Amniotic epithelial cell (primary cell): Measurements from ENCODE around the gene ITGAD.

ENCODE experiments used
- DNase-seq: peaks from one replicate; pipeline ENCODE4 v3.0.0-alpha.2; 2010; ENCODE audit warnings: low read depth

The ITGAD gene

DNA sequence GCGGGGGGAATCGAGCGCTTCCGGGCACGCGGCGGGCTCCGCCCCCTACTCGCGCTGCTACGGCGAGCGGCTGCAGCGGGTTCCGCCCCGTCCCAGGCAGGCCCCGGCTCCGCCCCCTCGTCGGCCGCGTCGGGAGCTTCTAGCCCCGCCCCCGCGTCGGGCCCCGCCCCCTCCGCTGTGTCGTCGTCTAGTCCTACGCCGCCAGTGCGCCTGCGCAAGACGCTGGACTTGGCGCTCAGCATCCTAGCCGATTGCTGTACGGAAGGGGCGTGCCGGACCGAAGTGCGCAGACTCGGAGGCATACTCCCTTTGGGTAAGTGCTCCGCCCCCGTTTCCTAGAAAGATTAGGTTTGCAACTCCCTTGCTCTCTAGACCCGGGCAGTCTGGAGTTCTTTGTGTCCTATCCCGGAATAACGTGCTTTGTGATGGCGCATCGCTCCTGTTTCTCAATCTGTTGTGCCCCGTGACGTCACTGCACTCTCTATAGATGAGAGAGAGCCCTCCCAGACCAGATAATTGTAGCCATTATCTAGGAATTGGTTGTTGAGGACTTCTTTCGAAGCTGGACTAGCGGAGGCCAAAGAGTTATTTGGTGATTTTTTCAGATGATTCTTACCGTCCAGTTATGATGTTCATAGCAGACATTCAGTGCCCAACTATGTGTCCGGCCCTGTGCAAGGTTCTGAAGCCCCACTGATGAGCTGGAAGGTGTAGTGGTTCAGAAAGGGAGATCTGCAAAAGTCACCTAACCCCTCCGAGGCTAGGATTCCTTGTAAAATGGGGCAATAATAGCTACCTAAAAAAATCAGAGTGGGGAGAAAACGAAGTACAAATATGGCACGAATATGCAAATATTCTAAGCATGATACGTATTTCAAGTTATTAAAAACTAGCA lies 66.8 kb downstream of the ITGAD start:
- DNase-seq, result peak; percentile 99

DNA sequence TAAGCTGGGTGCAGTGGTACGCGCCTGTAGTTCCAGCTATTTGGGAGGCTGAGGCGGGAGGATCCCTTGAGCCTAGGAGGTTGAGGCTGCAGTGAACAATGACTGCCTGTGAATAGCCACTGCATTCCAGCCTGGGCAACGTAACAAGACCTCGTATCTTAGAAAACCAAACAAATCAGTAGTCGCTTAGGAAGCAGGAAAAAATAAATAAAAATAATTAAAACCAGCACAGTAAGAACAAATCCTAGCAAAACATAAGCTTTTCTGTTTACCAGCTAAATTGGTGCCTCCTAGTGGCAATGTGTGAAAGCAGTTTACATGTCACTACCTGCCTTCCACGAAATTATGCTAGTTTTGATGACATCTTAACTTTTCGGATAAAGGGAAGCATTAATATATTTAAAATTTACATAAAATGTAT lies 67.5 kb downstream of the ITGAD start:
- DNase-seq, result peak; percentile 59

DNA sequence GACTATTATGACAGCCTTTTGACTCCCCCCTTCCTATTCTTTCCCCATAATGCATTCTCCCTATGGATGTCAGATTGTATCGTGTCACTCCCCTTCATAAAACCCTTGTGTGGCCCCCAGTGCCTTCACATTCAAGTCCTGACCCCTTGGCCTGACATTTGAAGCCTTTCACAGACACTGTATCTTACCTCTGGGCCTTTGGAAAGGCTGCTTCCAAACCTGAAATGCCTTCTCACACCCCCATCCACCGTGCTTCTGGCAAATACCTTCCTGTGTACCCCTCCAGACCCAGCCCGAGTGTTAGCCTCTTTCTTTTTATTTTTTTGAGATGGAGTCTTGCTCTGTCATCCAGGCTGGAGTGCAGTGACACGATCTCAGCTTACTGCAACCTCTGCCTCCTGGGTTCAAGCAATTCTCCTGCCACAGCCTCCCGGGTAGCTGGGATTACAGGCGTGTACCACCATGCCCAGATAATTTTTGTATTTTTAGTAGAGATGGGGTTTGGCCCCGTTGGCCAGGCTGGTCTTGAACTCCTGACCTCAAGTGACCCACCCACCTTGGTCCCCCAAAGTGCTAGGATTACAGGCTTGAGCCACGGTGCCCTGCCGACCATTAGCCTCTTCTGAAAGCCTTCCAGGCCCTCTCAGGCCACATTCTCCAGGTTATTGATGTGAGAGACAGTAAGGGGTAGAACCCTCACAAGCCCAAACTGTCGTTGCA lies 68.2 kb downstream of the ITGAD start:
- DNase-seq, result no peak

- DNase-seq, result no peak
Observed at GRCh38 chr16:31461921-31462804, 69.0 kb downstream of the ITGAD start.

- DNase-seq, result no peak
Observed at GRCh38 chr16:31464348-31464769, 71.2 kb downstream of the ITGAD start.

DNA sequence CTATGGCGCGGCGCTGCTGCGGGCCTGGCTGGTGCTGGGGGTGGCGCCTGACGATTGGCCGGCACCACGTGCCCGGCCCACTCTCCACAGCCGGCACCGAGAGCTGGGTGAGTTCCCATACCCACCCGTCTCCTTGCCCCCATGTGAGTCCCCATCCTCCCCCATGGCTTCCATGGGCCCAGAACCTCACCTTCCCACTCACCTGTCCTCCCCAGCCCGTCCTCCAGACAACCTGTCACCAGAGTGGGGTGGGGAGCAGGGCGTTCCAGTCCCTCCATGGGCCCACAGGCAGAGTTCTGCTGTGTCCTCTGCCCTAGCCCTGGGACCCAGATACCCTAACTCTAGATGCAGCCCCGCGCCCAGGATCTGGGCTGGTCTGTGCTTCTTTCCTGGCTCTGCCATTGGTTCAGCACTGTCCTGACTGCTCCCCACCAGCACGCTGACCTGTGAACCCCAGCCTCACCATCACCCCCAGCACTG lies 71.7 kb downstream of the ITGAD start:
- DNase-seq, result no peak

GRCh38 chr16:31465788-31466370 lies 72.7 kb downstream of the ITGAD start:
- no peak for DNase-seq

DNA sequence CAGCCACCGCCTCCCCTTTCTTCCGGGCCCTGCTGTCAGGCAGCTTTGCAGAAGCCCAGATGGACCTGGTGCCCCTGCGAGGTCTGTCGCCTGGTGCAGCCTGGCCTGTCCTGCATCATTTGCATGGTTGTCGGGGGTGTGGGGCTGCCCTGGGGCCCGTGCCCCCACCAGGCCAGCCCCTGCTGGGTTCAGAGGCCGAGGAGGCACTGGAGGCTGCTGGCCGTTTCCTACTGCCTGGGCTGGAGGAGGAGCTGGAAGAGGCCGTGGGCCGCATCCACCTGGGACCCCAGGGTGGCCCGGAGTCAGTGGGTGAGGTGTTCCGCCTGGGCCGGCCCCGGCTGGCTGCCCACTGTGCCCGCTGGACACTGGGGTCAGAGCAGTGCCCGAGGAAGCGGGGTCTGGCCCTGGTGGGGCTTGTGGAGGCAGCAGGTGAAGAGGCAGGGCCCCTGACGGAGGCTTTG lies 73.3 kb downstream of the ITGAD start:
- no peak for DNase-seq

GRCh38 chr16:31467151-31467773 lies 74.1 kb downstream of the ITGAD start:
- DNase-seq, result no peak

DNA sequence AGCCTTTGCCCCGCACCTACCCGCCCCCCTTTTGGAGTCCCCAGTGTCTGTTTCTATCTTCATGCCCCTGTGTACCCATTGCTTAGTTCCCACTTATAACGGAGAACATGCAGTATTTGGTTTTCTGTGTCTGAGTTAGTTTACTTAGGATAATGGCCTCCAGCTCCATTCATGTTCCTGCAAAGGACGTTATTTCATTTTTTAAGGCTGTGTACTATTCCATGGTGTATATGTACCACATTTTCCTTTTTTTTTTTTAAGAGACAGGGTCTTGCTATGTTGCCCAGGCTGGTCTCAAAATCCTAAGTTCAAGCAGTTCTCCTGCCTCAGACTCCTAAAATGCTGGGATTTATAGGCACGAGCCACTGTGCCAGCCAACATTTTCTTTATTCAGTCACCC lies 74.7 kb downstream of the ITGAD start:
- DNase-seq, result no peak

DNA sequence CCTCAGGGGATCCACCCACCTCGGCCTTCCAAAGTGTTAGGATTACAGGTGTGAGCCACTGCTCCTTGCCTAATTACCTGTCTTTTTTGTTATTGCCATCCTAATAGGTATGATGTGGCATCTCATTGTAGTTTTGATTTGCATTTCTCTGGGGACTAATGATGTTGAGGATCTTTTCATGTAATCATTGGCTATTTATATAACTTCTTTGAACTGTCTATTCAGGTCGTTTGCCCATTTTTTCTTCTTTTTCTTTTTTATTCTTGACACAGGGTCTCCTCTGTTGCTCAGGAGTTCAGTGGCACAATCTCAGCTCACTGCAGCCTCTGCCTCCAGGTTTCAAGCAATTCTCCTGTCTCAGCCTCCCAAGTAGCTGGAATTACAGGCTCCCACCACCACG lies 77.5 kb downstream of the ITGAD start:
- no peak for DNase-seq

- DNase-seq, result no peak
Observed at GRCh38 chr16:31471241-31471874, 78.2 kb downstream of the ITGAD start.

GRCh38 chr16:31471875-31472708 lies 79.0 kb downstream of the ITGAD start, which contains the start of gene TGFB1I1:
TSS of gene TGFB1I1 (plus strand) at chr16:31472152. CDS start at chr16:31472189, 37 bp downstream.
- peak; percentile 71 for DNase-seq

- DNase-seq, result peak; percentile 92
Observed at GRCh38 chr16:31472709-31473203, 79.6 kb downstream of the ITGAD start.

- no peak for DNase-seq
Observed at GRCh38 chr16:31473264-31473984, 80.3 kb downstream of the ITGAD start.

DNA sequence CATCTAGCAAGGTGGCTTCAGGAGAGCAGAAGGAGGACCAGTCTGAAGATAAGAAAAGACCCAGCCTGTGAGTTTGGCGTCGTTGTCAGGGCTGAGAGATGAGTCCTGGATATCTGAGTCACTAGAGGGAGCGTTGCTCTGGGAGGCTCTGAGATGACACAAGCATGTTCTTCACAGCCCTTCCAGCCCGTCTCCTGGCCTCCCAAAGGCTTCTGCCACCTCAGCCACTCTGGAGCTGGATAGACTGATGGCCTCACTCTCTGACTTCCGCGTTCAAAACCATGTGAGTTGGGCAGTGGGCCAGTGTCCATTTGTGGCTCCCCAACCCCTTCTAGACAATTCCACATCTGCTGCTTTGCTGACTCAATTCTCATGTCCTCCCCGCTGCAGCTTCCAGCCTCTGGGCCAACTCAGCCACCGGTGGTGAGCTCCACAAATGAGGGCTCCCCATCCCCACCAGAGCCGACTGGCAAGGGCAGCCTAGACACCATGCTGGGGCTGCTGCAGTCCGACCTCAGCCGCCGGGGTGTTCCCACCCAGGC lies 81.1 kb downstream of the ITGAD start:
- DNase-seq, result peak; percentile 85

DNA sequence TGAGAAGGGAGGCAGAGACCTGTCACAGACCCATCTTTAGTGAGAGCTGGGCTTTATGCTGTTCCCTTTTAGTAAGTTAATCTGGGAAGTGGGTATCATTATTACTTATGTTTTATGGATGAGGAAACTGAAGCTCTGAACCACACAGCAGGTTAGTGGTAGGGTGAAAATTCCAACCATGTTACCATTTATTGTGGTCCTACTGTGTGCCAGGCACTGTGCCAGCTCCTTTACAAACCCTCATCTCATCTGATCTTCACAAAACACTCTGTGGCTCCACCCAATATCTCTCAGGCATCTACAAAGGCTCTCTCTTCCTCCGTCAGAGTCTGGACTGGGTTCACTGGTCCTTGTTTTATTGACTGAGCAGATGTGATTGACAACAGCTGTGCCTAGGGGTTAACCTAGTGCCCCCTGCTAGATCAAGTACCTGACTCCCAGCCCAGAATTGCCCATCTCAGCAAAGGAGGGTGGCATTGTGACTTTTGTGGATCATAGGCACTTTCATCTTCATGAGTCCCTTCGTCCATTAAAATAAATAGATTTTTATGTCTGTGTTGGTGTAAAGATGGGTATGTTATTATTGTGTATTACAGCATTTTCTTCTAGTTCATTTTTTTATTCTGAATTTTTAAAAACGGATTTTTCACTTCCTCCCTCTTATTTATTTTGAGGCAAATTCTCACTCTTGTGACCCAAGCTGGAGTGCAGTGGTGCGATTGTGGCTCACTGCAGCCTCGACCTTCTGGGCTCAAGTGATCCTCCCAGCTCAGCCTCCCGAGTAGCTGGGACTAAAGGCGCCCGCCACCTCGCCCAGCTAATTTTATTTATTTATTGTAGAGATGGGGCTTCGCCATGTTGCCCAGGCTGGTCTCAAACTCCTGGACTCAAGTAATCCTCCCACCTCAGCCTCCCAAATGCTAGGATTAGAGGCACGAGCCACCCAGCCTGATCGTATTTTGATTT lies 81.9 kb downstream of the ITGAD start:
- no peak for DNase-seq
